Ovary (tissue), 9 donors: ENCODE measurements around the gene HSPB7. TPM values are rescaled to one million over a fixed set of nuclear protein-coding genes. Genes with fewer than 3 reads are reported as not detected.

Experiments
- DNase-seq, 5 donors: peaks; one replicate each; pipeline ENCODE4 v3.0.0-alpha.2; 2019 to 2020
- H3K27ac ChIP-seq, 2 donors: fragments of 200-600 bp; one replicate each; pipeline versions ENCODE4 v1.5.1 to v1.8.0; 2019 to 2022
- H3K27me3 ChIP-seq: fragments of 200-600 bp; one replicate; pipeline ENCODE4 v1.8.0; 2022
- H3K36me3 ChIP-seq: fragments of 200-600 bp; sonication (generic); one replicate; pipeline ENCODE4 v1.5.1; 2019
- H3K4me1 ChIP-seq: one replicate; pipeline ENCODE4 v1.8.1; 2013; ENCODE audit warnings: mild to moderate bottlenecking, moderate library complexity; ENCODE audit not compliant: insufficient read depth
- H3K4me3 ChIP-seq: fragments of 200-600 bp; sonication (generic); one replicate; pipeline ENCODE4 v1.5.1; 2017
- H3K9me3 ChIP-seq, 2 donors: fragments of 200-600 bp in 1 of 2; sonication (generic) in 1 of 2; one replicate each; pipeline versions ENCODE4 v1.5.1 to v1.8.1; 2013 to 2019; ENCODE audit warnings: mild to moderate bottlenecking in 1 of 2, moderate library complexity in 1 of 2
- CTCF ChIP-seq, 3 donors: fragments of 450-650 bp in 2 of 3; fragments of 200-600 bp in 1 of 3; IDR thresholded peaks; one replicate each; pipeline versions ENCODE4 v1.5.1 to v1.8.0; 2016 to 2022; ENCODE audit warnings: antibody characterized with exemption in 3 of 3, mild to moderate bottlenecking in 1 of 3
- EP300 ChIP-seq: sonication (generic); formaldehyde crosslinking; IDR thresholded peaks from one replicate; pipeline ENCODE4 v1.6.1; 2017; ENCODE audit warnings: antibody characterized with exemption
- POLR2A ChIP-seq: fragments of 450-650 bp; IDR thresholded peaks from one replicate; pipeline ENCODE4 v1.6.1; 2017; ENCODE audit warnings: antibody characterized with exemption, mild to moderate bottlenecking, moderate library complexity
- whole genome bisulfite sequencing, 3 donors: extraction: QIAGEN DNeasy Blood & Tissue Kit in 1 of 3; methylation state at CpG; one replicate each; pipeline versions ENCODE4 v1.1.5 to v1.1.7; 2013 to 2017; 5-methylcytosine and 5-hydroxymethylcytosine counted together
- intact Hi-C, 4 donors: fragments of 100-400 bp; cut with DNase I; formaldehyde crosslinking; loops; one replicate each; pipeline versions ENCODE4 v1.11.0 to v1.15.1; 2022 to 2023
- polyA plus RNA-seq, 2 donors: library from polyadenylated mRNA; stranded (reverse); fragments of 200-250 nt in 1 of 2; fragments of 350-450 nt in 1 of 2; fragmentation: Illumina TruSeq in 1 of 2; extraction: RNeasy Lipid Tissue Mini Kit (QIAGEN cat#74804) in 1 of 2; gene quantifications; one replicate each; pipeline ENCODE4 v1.2.3, GENCODE V29; 2013 to 2014
- total RNA-seq, 7 donors: library from RNA; depleted of rRNA in 2 of 7; stranded (reverse); fragments of >200 nt in 2 of 7; fragmentation: NEBNext Ultra II Directional in 3 of 7; extraction: Animal tissue kit (Norgen Biotek cat#: 25700) in 3 of 7; gene quantifications; one replicate each; pipeline versions ENCODE4 v1.1.0 to v1.2.4, GENCODE V29; 2016 to 2023
- donor health status: DM: no; HTN: no; CAD: no; lungs with moderate emphysema.
- donor health status: DM: no; HTN: no; CAD: no.
- donor health status: Bipolar disorder and iron deficiency.
- donor health status: DM: yes; HTN: yes; CAD: no.
- donor health status: DM: no; HTN: no; CAD: no.
- donor health status: DM: yes; HTN: yes; CAD: no.

The HSPB7 gene
- total and polyA plus RNA-seq, 9 donors = 1.9 to 68.7 (median 30.9) TPM

- intact Hi-C loops = loop anchor here in 3 of 4 donors (5.0 to 10.0 kb wide), 3 partner anchors 172 to 195 kb away; partner anchors contain the start of gene UQCRHL (in 1 of the 3)
- DNase-seq = no peak
- TF ChIP-seq POLR2A (no peak), CTCF (IDR thresholded peaks at IDR 0.05) (no peak), EP300 (no peak)
These were observed 28.1 kb downstream of the HSPB7 start for GRCh38 chr1:15989776-15990175.

GRCh38 chr1:15988856-15989736, 28.7 kb downstream of the HSPB7 start:
- whole genome bisulfite sequencing, 3 donors = 84 to 86% (median 85%) methylated on average over 11 to 13 of the region's 13 CpGs
- Histone ChIP-seq H3K27ac (no peak overlapping the region), H3K9me3 (no peaks in the 10 kb centered on the region), H3K36me3 (no peaks in the 10 kb centered on the region), H3K27me3 (no peaks in the 10 kb centered on the region), H3K4me1 (no peaks in the 10 kb centered on the region), H3K4me3 (no peak overlapping the region)
- no peak for TF ChIP-seq CTCF (IDR thresholded peaks at IDR 0.05)
- no peak for TF ChIP-seq EP300
- TF ChIP-seq POLR2A = no peak
- intact Hi-C loops = no loop called here
- DNase-seq = no peak

More at GRCh38 chr1:15989776-15990175, 28.1 kb downstream of the HSPB7 start:
- Histone ChIP-seq H3K27ac (no peak overlapping the region), H3K4me1 (no peaks in the 10 kb centered on the region), H3K9me3 (no peaks in the 10 kb centered on the region), H3K27me3 (no peaks in the 10 kb centered on the region), H3K4me3 (no peak overlapping the region), H3K36me3 (no peaks in the 10 kb centered on the region)
- 45 to 58% (median 57%) methylated on average over 9 of the region's 9 CpGs for WGBS, 3 donors

- intact Hi-C loops = no loop called here
- no peak for DNase-seq
These were observed 32.1 kb downstream of the HSPB7 start for GRCh38 chr1:15985611-15986297.

More at GRCh38 chr1:15985611-15986297, 32.1 kb downstream of the HSPB7 start:
- no peak overlapping the region for H3K4me3 ChIP-seq
- H3K27me3 ChIP-seq = no peaks in the 10 kb centered on the region
- H3K27ac ChIP-seq = no peak overlapping the region
- H3K4me1 ChIP-seq = no peaks in the 10 kb centered on the region
- no peaks in the 10 kb centered on the region for H3K9me3 ChIP-seq
- WGBS, 3 donors = 61 to 67% (median 64%) methylated on average over 5 of the region's 5 CpGs
- H3K36me3 ChIP-seq = no peaks in the 10 kb centered on the region
- no peak for TF ChIP-seq POLR2A
- no peak for TF ChIP-seq EP300
- TF ChIP-seq CTCF (IDR thresholded peaks at IDR 0.05) = no peak
